NCI-H748 treated with DMSO at 0.1 percent for 48 hours (cell line): ENCODE results near the gene WRNIP1.

Source experiments
- DNase-seq: peaks from one replicate; lab custom pipeline; 2025; lab: John Stamatoyannopoulos, UW

WRNIP1 gene

GRCh38 chr6:2763345-2763841 lies 1.8 kb upstream of the WRNIP1 start:
- DNase-seq, result no peak

DNA sequence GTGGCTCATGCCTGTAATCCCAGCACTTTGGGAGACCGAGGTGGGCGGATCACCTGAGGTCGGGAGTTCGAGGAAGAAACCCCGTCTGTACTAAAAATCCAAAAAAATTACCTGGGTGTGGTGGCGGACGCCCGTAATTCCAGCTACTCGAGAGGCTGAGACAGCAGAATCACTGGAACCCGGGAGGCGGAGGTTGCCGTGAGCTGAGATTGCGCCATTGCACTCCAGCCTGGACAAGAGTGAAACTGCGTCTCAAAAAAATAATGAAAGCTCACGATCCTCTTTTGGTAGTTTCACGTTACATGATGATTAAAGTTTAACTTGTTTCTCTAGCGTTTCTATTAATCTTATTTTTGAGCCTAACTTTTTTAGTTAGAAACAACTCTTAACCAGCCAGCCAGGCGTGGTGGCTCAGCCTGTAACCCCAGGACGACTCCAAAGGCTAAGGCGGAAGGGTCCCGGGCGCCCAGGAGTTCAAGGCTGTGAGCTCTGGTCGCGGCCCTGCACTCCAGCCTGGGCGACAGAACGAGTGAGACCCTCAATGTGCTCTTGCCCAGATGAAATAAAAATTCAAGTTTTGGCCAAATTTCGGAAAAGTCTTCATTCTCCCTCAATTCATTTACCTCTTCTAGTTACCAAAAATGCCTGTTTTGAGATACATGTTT lies 1.2 kb upstream of the WRNIP1 start:
- DNase-seq, result no peak

DNA sequence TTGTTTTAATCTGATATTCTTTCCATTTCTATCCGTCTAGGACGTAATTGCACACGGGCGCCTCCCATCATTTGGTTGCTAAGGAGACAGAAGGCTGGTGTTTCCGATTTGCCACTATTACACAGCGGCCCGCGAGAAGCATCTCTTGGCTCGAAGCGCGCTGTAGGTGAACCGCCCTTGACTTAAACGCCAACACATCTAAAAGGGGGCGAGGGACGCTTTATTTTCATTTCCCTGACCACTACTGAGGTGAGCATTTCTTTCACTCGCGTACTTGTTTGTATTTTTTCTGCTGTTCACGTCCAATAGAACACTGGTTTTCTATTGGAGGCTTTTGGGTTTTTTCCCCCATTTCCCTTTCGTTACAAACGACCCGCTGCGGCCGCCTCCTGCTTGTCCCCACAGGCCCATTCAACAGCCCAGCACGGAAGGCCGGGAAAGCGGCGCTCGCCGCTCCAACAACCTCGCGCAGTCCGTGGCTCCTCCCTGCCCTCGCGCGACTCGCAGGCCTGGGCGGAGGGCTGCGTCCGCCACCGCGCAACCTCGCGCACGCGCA lies 505 bp upstream of the WRNIP1 start:
- DNase-seq, result peak; percentile 92

- no peak for DNase-seq
Measured at GRCh38 chr6:2765896-2766766, 938 bp downstream of the WRNIP1 start.

DNA sequence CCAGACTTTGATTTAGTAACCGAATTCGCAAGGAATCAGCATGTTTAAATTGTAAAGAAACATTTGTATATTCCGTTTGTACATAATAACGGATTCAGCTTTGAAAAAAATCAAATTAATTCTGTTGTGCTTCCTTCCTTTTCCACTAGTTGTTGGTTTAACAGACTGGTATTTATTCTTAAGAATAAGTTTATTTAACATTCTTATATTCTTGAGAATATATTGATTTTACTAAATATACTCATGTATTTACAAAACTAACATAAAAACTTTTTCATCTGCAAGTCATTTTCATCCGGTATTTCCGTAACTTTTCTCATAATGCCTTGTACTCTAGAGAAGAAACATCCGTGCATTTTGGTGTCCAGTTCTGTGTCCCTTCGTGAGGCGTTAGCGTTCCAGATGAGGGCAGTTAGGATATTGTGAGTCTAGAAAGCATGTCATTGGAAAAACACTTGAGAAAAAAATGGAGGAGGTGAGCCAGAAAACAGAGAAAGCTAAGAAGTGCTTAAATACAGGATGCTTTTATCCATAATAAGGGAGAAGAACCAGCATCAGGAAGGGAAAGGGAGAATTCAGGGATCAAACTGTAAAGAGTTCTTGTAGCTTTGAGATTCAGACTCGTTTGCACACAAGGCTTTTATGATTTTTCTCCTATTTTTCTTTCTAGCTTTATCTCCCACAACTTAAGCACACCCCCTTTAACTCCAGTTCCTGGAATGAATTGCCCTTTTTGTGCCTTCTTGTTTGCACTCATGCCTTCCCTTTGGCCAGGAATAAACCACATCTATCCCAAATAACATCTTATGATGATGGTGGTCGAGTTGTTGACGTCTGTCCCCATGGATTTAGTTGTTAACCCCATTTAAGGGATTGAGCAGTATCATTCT lies 1.8 kb downstream of the WRNIP1 start:
- DNase-seq, result peak; percentile 24

GRCh38 chr6:2767657-2768524 lies 2.7 kb downstream of the WRNIP1 start:
- no peak for DNase-seq

- no peak for DNase-seq
Measured at GRCh38 chr6:2768696-2769095, 3.5 kb downstream of the WRNIP1 start.

- DNase-seq, result no peak
Measured at GRCh38 chr6:2770171-2770570, 5.0 kb downstream of the WRNIP1 start.

GRCh38 chr6:2771079-2771478 lies 5.9 kb downstream of the WRNIP1 start:
- no peak for DNase-seq

DNA sequence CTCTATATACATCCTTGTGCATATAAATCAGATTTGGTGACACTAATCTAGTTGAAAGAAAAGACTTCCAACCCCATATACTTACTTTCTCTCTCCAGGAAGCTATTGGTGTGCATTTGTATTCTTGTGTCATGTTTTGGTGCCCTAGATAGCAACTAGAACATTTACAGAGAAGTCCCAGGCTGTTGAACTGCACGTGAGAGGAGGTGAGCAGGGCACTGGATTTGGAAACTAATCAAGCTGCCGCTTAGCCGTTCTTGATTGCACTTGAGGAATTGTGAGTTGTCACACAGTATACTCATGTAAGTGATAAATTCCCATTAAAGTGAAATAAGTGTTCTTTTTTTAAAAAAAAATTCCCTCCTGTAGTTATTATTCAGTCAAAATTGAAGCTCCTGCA lies 7.6 kb downstream of the WRNIP1 start:
- DNase-seq, result no peak

- DNase-seq, result no peak
Measured at GRCh38 chr6:2773449-2773848, 8.3 kb downstream of the WRNIP1 start.

DNA sequence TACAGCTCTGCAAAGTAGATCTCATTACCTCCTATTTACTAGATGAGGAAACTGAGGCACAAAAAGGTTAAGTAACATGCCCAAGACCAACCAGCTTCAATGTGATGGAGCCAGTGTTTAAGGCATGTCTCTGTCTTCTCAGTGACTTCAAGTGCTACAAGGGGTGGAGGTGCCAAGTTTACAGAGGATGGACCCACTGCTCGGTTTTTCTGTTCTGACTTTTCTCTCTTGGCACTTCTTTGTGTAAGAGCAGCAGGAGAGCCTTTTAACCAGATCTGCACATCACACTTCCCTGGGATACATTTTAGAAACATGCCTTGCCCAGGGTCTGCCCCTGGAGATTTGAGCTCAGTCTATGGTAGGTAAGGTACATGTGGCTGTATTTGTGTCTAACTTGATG lies 9.8 kb downstream of the WRNIP1 start:
- DNase-seq, result no peak

DNA sequence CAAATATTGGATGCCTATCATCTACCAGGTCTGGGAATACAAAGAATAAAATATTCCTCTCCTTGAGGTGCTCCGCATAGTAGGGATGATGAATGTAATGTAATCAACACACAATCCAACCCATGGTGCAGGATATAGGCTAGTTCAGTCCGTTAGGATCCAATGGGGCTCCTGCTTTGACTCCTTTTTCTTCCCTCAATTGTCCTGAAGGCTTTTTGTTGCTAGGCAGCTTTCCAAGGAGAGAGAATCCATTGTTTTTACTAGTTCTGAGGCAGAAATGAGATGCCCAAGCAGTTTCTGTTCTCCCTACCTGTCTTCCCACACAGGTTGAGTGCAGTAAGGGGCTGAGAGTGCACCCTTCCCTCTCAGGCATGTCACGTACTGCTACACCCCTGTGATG lies 12.1 kb downstream of the WRNIP1 start:
- no peak for DNase-seq

GRCh38 chr6:2780102-2780737 lies 15.0 kb downstream of the WRNIP1 start:
- DNase-seq, result no peak

DNA sequence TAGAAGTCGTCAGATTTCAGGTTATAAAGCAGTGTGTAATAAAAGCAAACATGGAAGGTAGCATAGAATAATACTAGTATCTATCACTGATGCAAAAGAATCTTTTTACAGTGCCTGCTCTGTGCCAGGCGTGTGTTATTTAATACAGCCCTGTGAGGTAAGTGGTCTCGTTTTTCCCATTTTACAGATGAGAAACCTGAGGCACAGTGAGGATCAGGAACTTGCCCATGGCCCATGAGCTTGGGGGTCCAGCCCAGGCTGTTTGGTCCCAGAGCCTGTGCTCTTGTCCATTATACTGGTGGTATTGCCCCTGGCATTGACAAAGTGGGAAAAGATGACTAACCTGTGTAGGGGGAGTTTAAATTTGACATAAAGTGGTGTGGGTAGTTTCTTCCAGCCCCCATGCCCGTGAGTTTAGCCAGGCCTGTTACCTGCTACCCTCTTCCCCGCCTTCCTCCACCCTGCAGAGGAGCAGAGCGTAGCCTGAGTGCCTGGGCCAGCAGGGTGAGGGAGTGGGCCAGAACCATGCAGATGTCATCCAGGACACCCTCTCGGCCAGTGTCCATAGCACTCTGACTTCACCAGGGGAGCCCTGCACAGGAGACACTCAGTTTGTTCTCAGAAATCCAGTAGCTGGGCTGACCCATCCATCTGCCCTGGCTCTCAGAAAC lies 16.6 kb downstream of the WRNIP1 start:
- DNase-seq, result no peak

GRCh38 chr6:2782356-2782708 lies 17.1 kb downstream of the WRNIP1 start:
- no peak for DNase-seq

- no peak for DNase-seq
Measured at GRCh38 chr6:2782825-2783187, 17.6 kb downstream of the WRNIP1 start.

- no peak for DNase-seq
Measured at GRCh38 chr6:2783188-2783963, 18.2 kb downstream of the WRNIP1 start.

GRCh38 chr6:2784061-2784460 lies 18.9 kb downstream of the WRNIP1 start:
- DNase-seq, result no peak
